Activated CD4-positive, CD25-positive, alpha-beta regulatory T cell treated with anti-CD3 and anti-CD28 coated beads, Interleukin-2, amount 50 U/mL, for 72 hours (primary cell): ENCODE measurements around the gene PDE4D.
"Not testable (repeated sequence)": the region's sequence is repeated elsewhere in the genome, so short reads cannot be mapped to it uniquely, and the experiment has no call there.

ENCODE experiments used
- DNase-seq: peaks from one replicate; pipeline ENCODE4 v3.0.0; 2021

Gene PDE4D

DNA sequence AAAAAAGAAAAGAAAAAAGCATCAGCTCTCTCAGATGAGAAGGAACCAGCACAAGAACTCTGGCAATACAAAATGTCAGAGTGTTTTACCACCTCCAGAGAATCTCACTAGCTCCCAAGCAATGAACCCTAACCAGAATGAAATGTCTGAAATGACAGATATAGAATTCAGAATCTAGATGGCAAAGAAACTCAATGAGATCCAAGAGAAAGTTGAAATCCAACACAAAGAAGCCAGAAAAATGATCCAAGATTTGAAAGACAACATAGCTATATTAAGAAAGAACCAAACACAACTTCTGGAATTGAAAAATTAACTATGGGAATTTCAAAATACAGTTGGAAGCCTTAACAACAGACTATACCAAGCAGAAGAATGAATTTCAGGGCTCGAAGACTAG is 396.3 kb downstream of the PDE4D start:
- no peak for DNase-seq

- no peak for DNase-seq
These were observed 396.9 kb downstream of the PDE4D start for GRCh38 chr5:59496524-59497134.

- no peak for DNase-seq
These were observed 401.6 kb downstream of the PDE4D start for GRCh38 chr5:59491945-59492344.

- DNase-seq, result no peak
These were observed 404.0 kb downstream of the PDE4D start for GRCh38 chr5:59489551-59489950.

GRCh38 chr5:59487772-59488729 is 405.5 kb downstream of the PDE4D start:
- no peak for DNase-seq

GRCh38 chr5:59487068-59487686 is 406.3 kb downstream of the PDE4D start:
- no peak for DNase-seq

DNA sequence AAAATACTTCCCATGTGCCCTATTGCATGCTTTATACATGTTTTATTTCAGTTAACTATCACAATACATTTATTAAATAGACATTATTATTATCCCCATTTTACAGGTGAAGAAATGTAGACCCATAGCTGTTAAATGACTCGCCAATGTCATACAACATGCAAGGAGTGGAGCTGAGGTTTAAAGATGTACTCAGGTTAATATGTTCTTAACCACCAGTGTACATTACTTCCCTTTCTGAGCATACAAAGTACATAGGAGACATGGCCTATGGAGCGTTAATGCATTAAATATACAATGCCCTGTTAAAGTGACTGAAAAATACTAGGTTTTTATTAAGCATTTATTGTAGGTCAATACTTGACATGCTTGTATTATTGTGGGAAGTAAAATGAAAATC is 407.0 kb downstream of the PDE4D start:
- DNase-seq, result no peak

GRCh38 chr5:59485629-59486439 is 407.7 kb downstream of the PDE4D start:
- no peak for DNase-seq

GRCh38 chr5:59485107-59485506 is 408.4 kb downstream of the PDE4D start:
- DNase-seq, result no peak

DNA sequence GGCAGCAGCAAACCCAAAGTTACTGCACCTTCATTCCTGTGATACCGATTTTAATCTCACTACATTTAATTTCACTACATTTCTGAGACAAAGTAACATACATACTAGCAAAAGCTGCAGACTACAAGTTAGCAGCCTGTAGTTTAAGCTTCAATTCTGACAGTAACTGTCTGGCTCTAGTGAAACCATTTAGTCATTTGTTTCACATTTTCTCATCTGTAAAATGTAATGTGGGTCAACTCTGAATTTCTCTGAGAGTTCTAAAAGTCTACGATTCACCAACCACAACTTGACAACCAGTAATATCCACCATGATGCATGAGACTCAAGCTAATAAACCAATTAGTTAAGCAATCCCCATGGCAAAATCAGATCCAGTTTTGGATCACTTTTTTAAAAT is 408.9 kb downstream of the PDE4D start:
- DNase-seq, result no peak

DNA sequence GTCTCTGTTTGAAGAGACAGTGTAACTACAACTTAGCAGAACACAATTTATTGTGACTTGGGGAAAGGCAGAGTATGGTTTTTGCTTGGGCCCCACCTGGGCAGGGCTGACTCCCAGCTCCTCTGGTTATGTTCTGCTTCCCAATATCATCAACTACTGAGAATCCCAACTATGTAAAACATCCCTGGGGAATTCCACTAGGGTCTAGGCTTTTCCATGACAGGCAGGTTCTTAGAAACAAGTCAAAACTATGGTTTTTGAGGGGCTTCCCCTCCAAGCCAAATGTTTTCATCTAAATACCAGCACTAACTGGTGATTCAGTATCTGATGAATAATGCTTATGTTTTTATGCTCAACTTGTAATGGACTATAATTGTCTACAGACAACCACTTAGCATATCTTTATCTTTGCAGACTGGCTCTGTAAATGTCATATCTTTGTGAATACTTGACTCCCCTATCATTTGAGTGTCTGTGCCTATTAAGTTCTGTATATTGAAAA is 409.5 kb downstream of the PDE4D start:
- no peak for DNase-seq

DNA sequence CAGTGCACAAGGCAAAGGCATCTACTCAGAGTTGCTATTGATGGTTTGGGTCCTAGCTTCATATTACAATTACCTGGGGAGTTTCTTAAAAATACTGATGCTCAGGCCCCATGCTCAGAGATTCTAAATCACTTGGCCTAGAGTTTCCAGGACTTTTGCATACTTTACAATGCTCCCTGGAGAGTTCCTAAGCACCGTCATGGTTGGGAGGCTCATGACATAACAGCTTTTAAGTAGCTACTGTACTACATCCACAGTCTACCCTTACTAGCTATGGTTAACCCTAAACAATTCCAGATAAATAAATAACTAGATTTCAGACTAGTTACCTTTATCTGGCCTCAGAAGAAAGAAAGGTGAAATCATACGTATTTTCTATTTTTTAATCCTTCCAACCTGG is 414.4 kb downstream of the PDE4D start:
- DNase-seq, result no peak

GRCh38 chr5:59474324-59474723 is 419.2 kb downstream of the PDE4D start:
- no peak for DNase-seq

DNA sequence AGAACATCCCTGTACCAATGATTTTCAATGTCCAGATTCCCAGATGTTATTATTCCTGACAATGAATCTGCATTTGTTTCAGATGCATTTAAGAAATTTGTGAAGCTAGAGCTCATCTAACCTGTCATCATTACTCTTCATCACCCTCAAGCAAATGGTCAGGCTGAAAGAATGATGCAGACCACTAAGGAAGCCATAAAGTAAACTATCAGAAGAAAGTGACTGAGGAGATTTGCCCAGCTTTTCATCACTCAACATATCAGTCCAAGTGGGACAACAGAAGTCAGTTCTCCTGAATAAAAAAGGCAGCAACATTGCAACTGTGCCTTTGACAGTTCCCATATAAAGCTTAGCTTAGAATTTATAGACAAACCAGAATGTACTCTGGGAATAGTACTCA is 419.9 kb downstream of the PDE4D start:
- DNase-seq, result no peak

DNA sequence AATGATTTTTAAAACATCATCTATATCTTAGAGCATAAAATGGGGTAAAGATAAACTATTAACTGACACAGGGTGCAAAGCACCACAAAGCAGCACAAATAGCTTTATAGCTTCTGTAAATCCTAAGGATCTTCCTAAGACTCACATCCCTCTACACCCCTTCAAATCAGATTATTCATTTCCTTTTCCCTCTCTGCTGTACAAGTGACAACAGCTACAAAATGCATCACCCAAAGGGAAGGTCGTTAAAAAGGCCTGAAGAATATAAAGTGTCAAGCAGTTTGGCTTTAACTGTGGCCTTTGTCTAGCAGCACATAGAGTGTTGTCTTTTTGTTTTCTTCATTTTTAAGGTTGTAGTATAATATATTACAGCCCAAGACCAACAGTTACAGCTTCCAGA is 422.1 kb downstream of the PDE4D start:
- DNase-seq, result no peak

DNA sequence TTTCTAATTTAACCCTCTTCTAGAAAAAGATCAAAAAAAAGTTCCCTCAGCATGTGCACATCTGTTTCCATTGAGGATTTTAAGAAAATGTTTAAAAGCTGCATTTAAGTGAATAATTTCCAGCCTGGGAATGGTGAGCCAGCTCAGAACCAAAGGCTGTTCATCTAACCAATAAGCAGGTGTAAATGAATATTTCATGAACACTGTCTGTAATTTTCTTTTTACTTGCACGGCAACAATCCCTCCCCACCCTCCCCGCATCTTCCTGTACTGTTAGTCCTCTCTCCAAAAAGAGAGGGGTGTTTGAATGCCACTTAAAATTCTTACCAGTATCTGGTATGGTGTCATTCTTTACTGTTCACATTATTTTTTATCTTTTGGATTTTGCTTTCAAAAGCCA is 425.6 kb downstream of the PDE4D start:
- DNase-seq, result no peak

DNA sequence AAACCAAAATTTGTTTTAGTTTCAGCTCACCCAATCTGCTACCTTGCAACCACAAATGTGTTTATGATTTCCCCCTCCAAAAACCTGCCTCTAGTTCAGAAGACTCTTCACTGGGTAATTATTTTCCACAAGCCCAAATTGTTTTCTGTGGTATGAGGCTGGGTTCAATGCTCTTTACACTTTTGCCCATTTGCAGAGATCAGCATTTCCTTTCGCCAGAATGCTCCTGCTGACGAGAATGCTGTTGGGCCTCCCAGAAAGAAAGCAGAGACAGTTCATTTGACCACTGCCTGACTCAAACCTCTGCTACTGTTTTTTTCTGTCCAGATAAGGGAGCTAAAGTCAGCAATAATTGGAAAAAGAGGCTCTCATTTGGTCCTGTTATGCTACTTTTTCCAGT is 427.3 kb downstream of the PDE4D start:
- no peak for DNase-seq

- DNase-seq, result no peak
These were observed 428.6 kb downstream of the PDE4D start for GRCh38 chr5:59464969-59465368.

DNA sequence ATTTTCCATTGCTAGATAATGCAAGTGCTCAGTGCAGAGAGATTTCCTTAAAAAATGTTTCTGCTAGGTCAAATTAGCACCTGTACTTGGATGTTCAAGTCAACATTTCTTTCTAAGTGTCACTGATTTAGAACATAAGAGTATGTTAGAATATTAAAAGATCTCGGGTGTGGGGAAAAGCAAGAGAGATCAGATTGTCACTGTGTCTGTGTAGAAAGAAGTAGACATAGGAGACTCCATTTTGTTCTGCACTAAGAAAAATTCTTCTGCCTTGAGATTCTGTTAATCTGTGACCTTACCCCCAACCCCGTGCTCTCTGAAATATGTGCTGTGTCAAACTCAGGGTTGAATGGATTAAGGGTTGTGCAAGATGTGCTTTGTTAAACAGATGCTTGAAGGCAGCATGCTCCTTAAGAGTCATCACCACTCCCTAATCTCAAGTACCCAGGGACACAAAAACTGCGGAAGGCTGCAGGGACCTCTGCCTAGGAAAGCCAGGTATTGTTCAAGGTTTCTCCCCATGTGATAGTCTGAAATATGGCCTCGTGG is 429.8 kb downstream of the PDE4D start:
- not testable (repeated sequence) for DNase-seq

GRCh38 chr5:59462956-59463355 is 430.6 kb downstream of the PDE4D start:
- no peak for DNase-seq

- no peak for DNase-seq
These were observed 433.0 kb downstream of the PDE4D start for GRCh38 chr5:59460368-59461153.
